B cell (primary cell): ENCODE results near the gene CCL14. TPM values are rescaled to one million over a fixed set of nuclear protein-coding genes. Genes with fewer than 3 reads are reported as not detected.

Experiments used
- ATAC-seq: fragments of 200-7000 bp; cut with Tn5 transposase; one replicate; pipeline ENCODE4 v1.10.0; 2021; ENCODE audit warnings: low read depth, mild to moderate bottlenecking, moderate number of reproducible peaks, moderate library complexity
- CTCF ChIA-PET: fragments of 350-600 bp; sonication (Branson Sonifier 250); formaldehyde crosslinking; loops from one replicate; lab custom pipeline; 2021; ENCODE audit warnings: antibody characterized with exemption, inconsistent platforms; lab: Charles Lee
- POLR2A ChIA-PET: fragments of 350-600 bp; sonication (Branson Sonifier 250); formaldehyde crosslinking; loops from one replicate; lab custom pipeline; 2021; ENCODE audit warnings: antibody characterized with exemption; lab: Charles Lee
- DNase-seq: peaks from one replicate; pipeline ENCODE4 v3.0.0; 2013
- H2AFZ ChIP-seq: 2 replicates; pipeline ENCODE4 v1.6.1; 2012; ENCODE audit warnings: mild to moderate bottlenecking, low read depth, low read length; ENCODE audit not compliant: insufficient read depth, poor library complexity, severe bottlenecking
- H3K27ac ChIP-seq, 2 donors: 1 replicate in 1 of 2; 2 replicates in 1 of 2; pipeline ENCODE4 v1.5.1; 2012 to 2013; ENCODE audit warnings: low read length in 2 of 2, mild to moderate bottlenecking in 2 of 2, moderate library complexity in 1 of 2
- H3K27me3 ChIP-seq, 4 experiments: fragments of 200-600 bp in 1 of 4; sonication (generic) in 1 of 4; replicated peaks in 1 of 4; 1 replicate in 2 of 4; 2 replicates in 2 of 4; pipeline versions ENCODE4 v1.6.1 to v1.7.0; 2013 to 2016; ENCODE audit warnings: low read length in 3 of 4, mild to moderate bottlenecking in 2 of 4, mixed read lengths in 1 of 4, moderate library complexity in 1 of 4; ENCODE audit not compliant: insufficient read depth in 4 of 4, control insufficient read depth in 3 of 4; ENCODE audit errors: control extremely low read depth in 1 of 4
- H3K36me3 ChIP-seq, 2 experiments: replicated peaks in 1 of 2; 1 replicate in 1 of 2; 2 replicates in 1 of 2; pipeline versions ENCODE4 v1.6.1 to v1.7.1; 2013; ENCODE audit warnings: low read length in 1 of 2; ENCODE audit not compliant: insufficient read depth in 2 of 2, control insufficient read depth in 1 of 2; ENCODE audit errors: control extremely low read depth in 1 of 2, extremely low read depth in 1 of 2
- H3K4me1 ChIP-seq, 2 donors: fragments of 200-600 bp in 1 of 2; sonication (generic) in 1 of 2; 1 replicate in 1 of 2; 2 replicates in 1 of 2; pipeline versions ENCODE4 v1.5.1 to v1.6.1; 2013 to 2017; ENCODE audit warnings: low read length in 2 of 2; ENCODE audit not compliant: control insufficient read depth in 2 of 2, insufficient read depth in 2 of 2
- H3K4me2 ChIP-seq: replicated peaks from 2 replicates; pipeline ENCODE3; 2012; ENCODE audit warnings: mild to moderate bottlenecking, low read depth, low read length; ENCODE audit not compliant: poor library complexity, severe bottlenecking
- H3K4me3 ChIP-seq, 5 experiments: fragments of 200-600 bp in 1 of 5; sonication (generic) in 1 of 5; 1 replicate in 3 of 5; 2 replicates in 2 of 5; pipeline versions ENCODE4 v1.5.1 to v1.7.0; 2011 to 2016; ENCODE audit warnings: low read length in 4 of 5, mild to moderate bottlenecking in 4 of 5, low read depth in 2 of 5, control low read depth in 1 of 5, moderate library complexity in 1 of 5; ENCODE audit not compliant: insufficient read depth in 1 of 5; ENCODE audit errors: control extremely low read depth in 1 of 5, extremely low read depth in 1 of 5
- H3K79me2 ChIP-seq: fragments of 200-600 bp; sonication (generic); one replicate; pipeline ENCODE4 v1.6.0; 2016; ENCODE audit warnings: low read length; ENCODE audit not compliant: control insufficient read depth, insufficient read depth
- H3K9ac ChIP-seq: fragments of 200-600 bp; sonication (generic); 2 replicates; pipeline ENCODE4 v1.6.1; 2017; ENCODE audit warnings: mild to moderate bottlenecking, low read length, moderate library complexity
- H3K9me3 ChIP-seq, 3 donors: one replicate each; pipeline versions ENCODE4 v1.6.1 to v1.7.1; 2013; ENCODE audit warnings: low read length in 2 of 3; ENCODE audit not compliant: control insufficient read depth in 2 of 3, insufficient read depth in 1 of 3; ENCODE audit errors: control extremely low read depth in 1 of 3
- H4K20me1 ChIP-seq: 2 replicates; pipeline ENCODE4 v1.6.0; 2012; ENCODE audit warnings: mild to moderate bottlenecking, low read length; ENCODE audit not compliant: insufficient read depth, control insufficient read depth, poor library complexity, severe bottlenecking
- H3K27ac Mint-ChIP-seq: one replicate; pipeline ENCODE4 v1.8.0; 2021; ENCODE audit warnings: mixed read lengths
- H3K27me3 Mint-ChIP-seq: one replicate; pipeline ENCODE4 v1.8.0; 2021; ENCODE audit warnings: mixed read lengths
- H3K4me1 Mint-ChIP-seq: one replicate; pipeline ENCODE4 v1.8.0; 2021; ENCODE audit warnings: mixed read lengths
- H3K4me3 Mint-ChIP-seq: one replicate; pipeline ENCODE4 v1.8.0; 2021; ENCODE audit warnings: mixed read lengths
- H3K9me3 Mint-ChIP-seq: one replicate; pipeline ENCODE4 v1.8.0; 2022; ENCODE audit warnings: mixed read lengths; ENCODE audit not compliant: insufficient read depth
- CTCF ChIP-seq: fragments of 200-600 bp; IDR thresholded peaks from one replicate; pipeline ENCODE4 v1.8.0; 2022; ENCODE audit warnings: antibody characterized with exemption, mild to moderate bottlenecking
- EZH2 ChIP-seq: IDR thresholded peaks from 2 replicates; pipeline ENCODE4 v1.6.1; 2012; ENCODE audit warnings: borderline replicate concordance, low read depth, mild to moderate bottlenecking, moderate library complexity, low read length; ENCODE audit not compliant: insufficient read depth, poor library complexity, severe bottlenecking
- WGBS: methylation state at CpG from one replicate; pipeline ENCODE4 v1.1.5; 2013; ENCODE audit warnings: missing lambda C conversion rate; ENCODE audit not compliant: insufficient coverage; 5-methylcytosine and 5-hydroxymethylcytosine counted together
- intact Hi-C: fragments of 100-400 bp; cut with micrococcal nuclease; formaldehyde crosslinking; loops from one replicate; pipeline ENCODE4 v1.10.0; 2022
- polyA plus RNA-seq: library from polyadenylated mRNA; depleted of rRNA; stranded (reverse); fragments of >200 nt; gene quantifications from 2 replicates; pipeline ENCODE4 v1.2.3, GENCODE V29; 2012
- total RNA-seq, 2 donors: library from RNA; stranded (reverse); fragments of 120-200 nt in 1 of 2; gene quantifications; 1 replicate in 1 of 2; 2 replicates in 1 of 2; pipeline versions ENCODE4 v1.2.3 to v1.2.4, GENCODE V29; 2013 to 2022

Gene CCL14
- total and polyA plus RNA-seq, 2 donors (not counting 1 experiment from before 2014, with no cell fraction given), result not detected

DNA sequence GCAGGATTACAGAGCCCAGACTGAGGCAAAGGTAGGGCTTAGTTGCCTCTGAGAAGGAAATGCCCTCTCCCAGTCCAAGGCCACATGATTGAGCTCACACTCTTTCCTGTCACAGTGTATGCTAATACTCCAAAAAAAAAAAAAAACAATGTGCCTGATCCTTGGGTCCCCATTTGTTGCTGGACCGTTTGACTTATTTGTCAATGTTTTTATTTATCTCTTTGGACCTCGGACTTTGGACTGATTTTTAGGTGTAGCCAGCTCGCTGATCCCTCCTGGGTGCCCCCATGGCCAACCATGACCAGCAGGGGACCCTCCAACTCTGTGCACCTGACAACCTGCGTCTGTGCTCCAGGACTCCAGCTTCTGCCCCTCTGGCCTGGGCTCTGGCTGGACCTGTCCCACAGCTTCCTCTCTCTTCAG is 4.6 kb downstream of the CCL14 start:
- peaks cover 0 to 3% (median 1%) of the 10 kb centered on the region in 4 experiments for H3K27me3 ChIP-seq
- no peak overlapping the region for H3K9ac ChIP-seq
- no peaks in the 10 kb centered on the region for H3K36me3 ChIP-seq
- Mint-ChIP-seq H3K4me3 (no peak overlapping the region), H3K4me1 (peaks cover 8% of the 10 kb centered on the region), H3K9me3 (no peaks in the 10 kb centered on the region), H3K27me3 (peaks cover 13% of the 10 kb centered on the region), H3K27ac (no peak overlapping the region)
- POLR2A ChIA-PET, result no interaction called here
- H4K20me1 ChIP-seq, result no peaks in the 10 kb centered on the region
- 77% methylated on average over 4 of the region's 4 CpGs for WGBS
- H3K4me2 ChIP-seq, result no peak overlapping the region
- H3K9me3 ChIP-seq, result no peaks in the 10 kb centered on the region
- no peak overlapping the region for H3K27ac ChIP-seq
- peaks cover 0 to 3% of the 10 kb centered on the region in 2 donors for H3K4me1 ChIP-seq
- H3K79me2 ChIP-seq, result no peaks in the 10 kb centered on the region
- CTCF ChIA-PET, result interaction anchor here (0.7 to 15.7 kb wide), 8 partner anchors 11 to 516 kb away, joined by 3 to 639 read pairs (median 8); no protein-coding TSS in a partner anchor
- ATAC-seq, result peak; percentile 33
- no peak overlapping the region for H2AFZ ChIP-seq
- peak; percentile 27 for DNase-seq
- intact Hi-C loops, result no loop called here
- TF ChIP-seq EZH2 (no peak), CTCF (no peak)
- no peak overlapping the region for H3K4me3 ChIP-seq

DNA sequence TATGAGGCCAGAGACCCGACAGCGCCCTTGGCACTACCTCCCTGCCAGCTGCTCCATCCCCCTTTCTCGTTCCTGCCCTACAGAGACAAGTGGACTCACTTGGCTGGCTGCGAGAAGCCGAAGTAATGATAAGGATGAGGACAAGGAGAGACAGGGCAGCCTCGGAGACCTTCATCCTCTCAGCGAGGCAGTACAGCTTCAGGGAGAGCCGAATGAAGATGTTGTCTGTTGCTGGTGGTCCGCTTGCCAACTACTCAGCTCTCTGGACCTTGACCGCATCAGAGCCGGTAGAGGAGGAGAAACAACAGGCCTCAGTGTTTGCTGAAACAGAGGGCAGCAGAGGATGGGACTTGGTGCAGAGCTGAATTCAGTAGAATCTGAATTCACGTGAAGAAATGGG is 5.3 kb downstream of the CCL14 start, which contains the start of gene CCL16:
Gene CCL16, minus strand, starts transcription at position 252 of the 400 bp plus-strand sequence. Its CDS starts 77 bp downstream, at position 175.
- CTCF ChIA-PET, result interaction anchor here (1.2 to 15.7 kb wide), 7 partner anchors 10 to 501 kb away, joined by 4 to 639 read pairs (median 8); no protein-coding TSS in a partner anchor

More for the DNA sequence above, 5.3 kb downstream of the CCL14 start, which contains the start of gene CCL16:
- WGBS, result 97% methylated on average over 8 of the region's 12 CpGs
- TF ChIP-seq CTCF (no peak), EZH2 (no peak)
- intact Hi-C loops, result no loop called here
- Mint-ChIP-seq H3K27me3 (peaks cover 18% of the 10 kb centered on the region), H3K4me3 (no peak within 1 kb of the TSS), H3K27ac (no peak within 1 kb of the TSS), H3K4me1 (peaks cover 13% of the 10 kb centered on the region), H3K9me3 (no peaks in the 10 kb centered on the region)
- H3K4me1 ChIP-seq, result peaks cover 2 to 5% of the 10 kb centered on the region in 2 donors
- H3K27ac ChIP-seq, result no peak within 1 kb of the TSS
- H3K4me3 ChIP-seq, result no peak within 1 kb of the TSS
- no peaks in the 10 kb centered on the region for H3K36me3 ChIP-seq
- H3K9me3 ChIP-seq, result no peaks in the 10 kb centered on the region
- H3K4me2 ChIP-seq, result no peak within 1 kb of the TSS
- H3K79me2 ChIP-seq, result no peaks in the 10 kb centered on the region
- no peak within 1 kb of the TSS for H2AFZ ChIP-seq
- no peaks in the 10 kb centered on the region for H4K20me1 ChIP-seq
- no peak within 1 kb of the TSS for H3K9ac ChIP-seq
- peaks cover 0 to 3% (median 1%) of the 10 kb centered on the region in 4 experiments for H3K27me3 ChIP-seq
- DNase-seq, result no peak
- POLR2A ChIA-PET, result no interaction called here
- ATAC-seq, result no peak
